ENCODE measurements around the gene E2F7. TPM values are rescaled to one million over a fixed set of nuclear protein-coding genes. Genes with fewer than 3 reads are reported as not detected.

E2F7 gene
- total RNA-seq, 1 donor from 2014 or later, result 40.5 TPM

- Histone ChIP-seq H3K36me3 (peaks cover 11% of the 10 kb centered on the region), H3F3A (ENCODE audit: low read depth) (peaks cover 14% of the 10 kb centered on the region), H4K20me1 (ENCODE audit: low read depth) (no peaks in the 10 kb centered on the region), H3K27ac (no peak overlapping the region), H3K4me3 (no peak overlapping the region), H3K4me2 (no peak overlapping the region), H3K4me1 (no peaks in the 10 kb centered on the region), H3K79me2 (ENCODE audit: low read depth) (peaks cover 10% of the 10 kb centered on the region), H3K9ac (no peak overlapping the region), H3K27me3 (no peaks in the 10 kb centered on the region), H3K9me3 (ENCODE audit: low read depth) (no peaks in the 10 kb centered on the region), H2AFZ (replicated peaks) (no peak overlapping the region)
- peaks cover 43% of the 10 kb centered on the region for H3K36me3 Mint-ChIP-seq
- H3K27me3 Mint-ChIP-seq (ENCODE audit: insufficient read depth, low read depth), result no peaks in the 10 kb centered on the region
- no peak overlapping the region for H3K4me3 Mint-ChIP-seq
- no peak overlapping the region for H3K27ac Mint-ChIP-seq
- H3K9me3 Mint-ChIP-seq, result no peaks in the 10 kb centered on the region
- TF ChIP-seq EZH2 (IDR thresholded peaks at IDR 0.05) (no peak), EZH2phosphoT487 (IDR thresholded peaks at IDR 0.05) (no peak), CTCF (IDR thresholded peaks at IDR 0.05) (no peak)
- H3K4me1 Mint-ChIP-seq, result peaks cover 2% of the 10 kb centered on the region
- no peak for DNase-seq (ENCODE audit: low spot score)
These were observed 17.8 kb downstream of the E2F7 start for GRCh38 chr12:77047341-77048109.

- peaks cover under 1% of the 10 kb centered on the region for H3K79me2 ChIP-seq (ENCODE audit: low read depth)
These were observed 18.9 kb downstream of the E2F7 start for GRCh38 chr12:77046468-77046867.

GRCh38 chr12:77045183-77045582, 20.2 kb downstream of the E2F7 start:
- no peak overlapping the region for H3K4me3 ChIP-seq
- H3K36me3 ChIP-seq, result peaks cover 25% of the 10 kb centered on the region
- H3K27ac Mint-ChIP-seq, result no peak overlapping the region
- no peaks in the 10 kb centered on the region for H3K79me2 ChIP-seq (ENCODE audit: low read depth)
- H3K27me3 Mint-ChIP-seq (ENCODE audit: insufficient read depth, low read depth), result no peaks in the 10 kb centered on the region
- H3K4me2 ChIP-seq, result no peak overlapping the region
- H3K27me3 ChIP-seq, result no peaks in the 10 kb centered on the region
- H3K36me3 Mint-ChIP-seq, result peaks cover 58% of the 10 kb centered on the region
- H3F3A ChIP-seq (ENCODE audit: low read depth), result no peaks in the 10 kb centered on the region
- H3K9me3 Mint-ChIP-seq, result no peaks in the 10 kb centered on the region
- no peaks in the 10 kb centered on the region for H3K4me1 Mint-ChIP-seq
- no peaks in the 10 kb centered on the region for H4K20me1 ChIP-seq (ENCODE audit: low read depth)
- H3K4me1 ChIP-seq, result no peaks in the 10 kb centered on the region
- no peak overlapping the region for H2AFZ ChIP-seq (replicated peaks)
- no peak overlapping the region for H3K9ac ChIP-seq
- H3K9me3 ChIP-seq (ENCODE audit: low read depth), result no peaks in the 10 kb centered on the region
- DNase-seq (ENCODE audit: low spot score), result no peak
- no peak overlapping the region for H3K4me3 Mint-ChIP-seq
- H3K27ac ChIP-seq, result no peak overlapping the region
- TF ChIP-seq CTCF (IDR thresholded peaks at IDR 0.05), result no peak
- TF ChIP-seq EZH2 (IDR thresholded peaks at IDR 0.05), result no peak
- TF ChIP-seq EZH2phosphoT487 (IDR thresholded peaks at IDR 0.05), result no peak

More at GRCh38 chr12:77046468-77046867, 18.9 kb downstream of the E2F7 start:
- Mint-ChIP-seq H3K27me3 (ENCODE audit: insufficient read depth, low read depth) (no peaks in the 10 kb centered on the region), H3K4me3 (no peak overlapping the region), H3K9me3 (no peaks in the 10 kb centered on the region), H3K36me3 (peaks cover 50% of the 10 kb centered on the region), H3K4me1 (peaks cover 2% of the 10 kb centered on the region), H3K27ac (no peak overlapping the region)
- Histone ChIP-seq H3K27ac (no peak overlapping the region), H3K27me3 (no peaks in the 10 kb centered on the region), H3K4me2 (no peak overlapping the region), H3K9ac (no peak overlapping the region), H2AFZ (replicated peaks) (no peak overlapping the region), H3K9me3 (ENCODE audit: low read depth) (no peaks in the 10 kb centered on the region), H4K20me1 (ENCODE audit: low read depth) (no peaks in the 10 kb centered on the region), H3K4me1 (no peaks in the 10 kb centered on the region), H3K4me3 (no peak overlapping the region), H3K36me3 (peaks cover 19% of the 10 kb centered on the region), H3F3A (ENCODE audit: low read depth) (peaks cover 10% of the 10 kb centered on the region)
- DNase-seq (ENCODE audit: low spot score), result no peak
- TF ChIP-seq EZH2 (IDR thresholded peaks at IDR 0.05) (no peak), CTCF (IDR thresholded peaks at IDR 0.05) (no peak), EZH2phosphoT487 (IDR thresholded peaks at IDR 0.05) (no peak)

Measured in neural progenitor cell (in vitro differentiated cells).